ENCODE results near the gene GJD4.

The GJD4 gene

GRCh38 chr10:35579116-35579515 lies 26.0 kb upstream of the GJD4 start:
- DNase-seq (ENCODE audit: low spot score) = no peak

- no peak for DNase-seq (ENCODE audit: low spot score)
Measured at GRCh38 chr10:35579726-35580422, 25.3 kb upstream of the GJD4 start.

- DNase-seq (ENCODE audit: low spot score) = no peak
Measured at GRCh38 chr10:35580423-35580770, 24.7 kb upstream of the GJD4 start.

GRCh38 chr10:35581655-35582054 lies 23.5 kb upstream of the GJD4 start:
- no peak for DNase-seq (ENCODE audit: low spot score)

GRCh38 chr10:35584946-35585345 lies 20.2 kb upstream of the GJD4 start:
- DNase-seq (ENCODE audit: low spot score) = no peak

- DNase-seq (ENCODE audit: low spot score) = no peak
Measured at GRCh38 chr10:35585356-35585755, 19.8 kb upstream of the GJD4 start.

- peak; percentile 67 for DNase-seq (ENCODE audit: low spot score)
Measured at GRCh38 chr10:35585903-35586535, 19.1 kb upstream of the GJD4 start.

- DNase-seq (ENCODE audit: low spot score) = no peak
Measured at GRCh38 chr10:35588836-35589235, 16.3 kb upstream of the GJD4 start.

GRCh38 chr10:35592441-35592840 lies 12.7 kb upstream of the GJD4 start:
- DNase-seq (ENCODE audit: low spot score) = no peak

GRCh38 chr10:35594115-35595079 lies 10.7 kb upstream of the GJD4 start:
- no peak for DNase-seq (ENCODE audit: low spot score)

- DNase-seq (ENCODE audit: low spot score) = no peak
Measured at GRCh38 chr10:35595106-35595505, 10.0 kb upstream of the GJD4 start.

- peak; percentile 12 for DNase-seq (ENCODE audit: low spot score)
Measured at GRCh38 chr10:35598379-35598778, 6.8 kb upstream of the GJD4 start.

GRCh38 chr10:35600193-35600592 lies 4.9 kb upstream of the GJD4 start:
- no peak for DNase-seq (ENCODE audit: low spot score)

- DNase-seq (ENCODE audit: low spot score) = no peak
Measured at GRCh38 chr10:35606430-35606829, 1.3 kb downstream of the GJD4 start.

GRCh38 chr10:35607475-35608327 lies 2.6 kb downstream of the GJD4 start:
- DNase-seq (ENCODE audit: low spot score) = no peak

- no peak for DNase-seq (ENCODE audit: low spot score)
Measured at GRCh38 chr10:35608328-35608672, 3.2 kb downstream of the GJD4 start.

GRCh38 chr10:35611750-35612149 lies 6.6 kb downstream of the GJD4 start:
- no peak for DNase-seq (ENCODE audit: low spot score)

- peak; percentile 18 for DNase-seq (ENCODE audit: low spot score)
Measured at GRCh38 chr10:35612385-35613106, 7.4 kb downstream of the GJD4 start.

- no peak for DNase-seq (ENCODE audit: low spot score)
Measured at GRCh38 chr10:35613107-35613440, 7.9 kb downstream of the GJD4 start.

- peak; percentile 42 for DNase-seq (ENCODE audit: low spot score)
Measured at GRCh38 chr10:35613597-35614226, 8.6 kb downstream of the GJD4 start.

- DNase-seq (ENCODE audit: low spot score) = no peak
Measured at GRCh38 chr10:35614312-35614711, 9.2 kb downstream of the GJD4 start.

Data from SW480 (cell line).